ENCODE results near the gene TMEM60. TPM values are rescaled to one million over a fixed set of nuclear protein-coding genes. Genes with fewer than 3 reads are reported as not detected.

The TMEM60 gene
- total and polyA plus RNA-seq, 10 of the 15 experiments (the other 5 are each of a cell fraction or from before 2014, with no cell fraction given) = 13.2 to 94.2 (median 30.2) TPM

- TF ChIP-seq BCL3 (IDR thresholded peaks at IDR 0.05; ENCODE audit: borderline replicate concordance, insufficient read depth, low read depth, low read length, poor library complexity, severe bottlenecking) = no peak
- no peak for TF ChIP-seq YY1 (IDR thresholded peaks at IDR 0.05; ENCODE audit: low read depth, low read length)
- peak; percentile 47 for TF ChIP-seq MEF2B (IDR thresholded peaks at IDR 0.05; ENCODE audit: partially characterized antibody, poor library complexity, severe bottlenecking)
These were observed 1.9 kb upstream of the TMEM60 start (continued) for GRCh38 chr7:77800158-77800557.

- peaks cover 89% of the 10 kb centered on the region for H3K79me2 ChIP-seq (ENCODE audit: control insufficient read depth, insufficient read depth, low read length)
- ChIA-PET CTCF (interaction anchor here (0.6 to 2.2 kb wide), 7 partner anchors 13 to 173 kb away, joined by 3 to 11 read pairs (median 3); no protein-coding TSS in a partner anchor), SMC1A (ENCODE audit: uncharacterized antibody, unreplicated experiment) (interaction anchor here (0.6 to 2.0 kb wide), 6 partner anchors 38 to 136 kb away, joined by 3 to 5 read pairs (median 4); no protein-coding TSS in a partner anchor), POLR2A (interaction anchor here (0.6 to 2.0 kb wide), 2 partner anchors 41 to 101 kb away, joined by 5 to 6 read pairs; no protein-coding TSS in a partner anchor), RAD21 (ENCODE audit: unreplicated experiment) (interaction anchor here (1.1 to 1.2 kb wide), 2 partner anchors 64 to 141 kb away, joined by 3 to 5 read pairs; no protein-coding TSS in a partner anchor)
- in situ Hi-C loops (cut with MboI) (no loop called here), intact Hi-C loops (cut with micrococcal nuclease; ENCODE audit: unreplicated experiment) (loop anchor here (2.0 kb wide), 2 partner anchors 103 to 107 kb away; partner anchors contain the start of gene RSBN1L)
- peak overlapping the region; percentile 94 for H3K4me3 ChIP-seq
- 2% methylated on average over 55 of the region's 55 CpGs for WGBS (ENCODE audit: insufficient coverage, insufficient replicate concordance, low lambda C conversion rate, missing lambda C conversion rate)
- H3K27ac ChIP-seq (ENCODE audit: control insufficient read depth, insufficient read depth) = peak overlapping the region; percentile 76
- H3K36me3 ChIP-seq (ENCODE audit: control insufficient read depth in 2 of 2, insufficient read depth in 2 of 2, low read length in 1 of 2) = peaks cover 0 to 3% of the 10 kb centered on the region in 2 experiments; a peak in 1 of 4 replicates
- no peaks in the 10 kb centered on the region for H4K20me1 ChIP-seq (ENCODE audit: control insufficient read depth, insufficient read depth)
- no peak for FAIRE-seq
- no peak for DNase-seq (ENCODE audit: low read depth, low spot score)
- H2AFZ ChIP-seq (ENCODE audit: control insufficient read depth, low read depth, low read length) = peak overlapping the region; percentile 62
- no peaks in the 10 kb centered on the region for H3K27me3 ChIP-seq (replicated peaks in 1 of 2; ENCODE audit: control insufficient read depth in 2 of 2, insufficient read depth in 2 of 2, low read length in 1 of 2)
- peak; percentile 6 for ATAC-seq
- no TSS peak for BruUV-seq (replicated peaks)
- H3K9me3 ChIP-seq (replicated peaks; ENCODE audit: control insufficient read depth, insufficient read depth, low read length) = no peaks in the 10 kb centered on the region; the same call in 1 of the 3 replicates
- peaks cover 16% of the 10 kb centered on the region for H3K4me1 ChIP-seq (ENCODE audit: control insufficient read depth, insufficient read depth, low read length)
- H3K4me2 ChIP-seq (ENCODE audit: control insufficient read depth, insufficient read depth) = peak overlapping the region; percentile 83
- H3K9ac ChIP-seq (ENCODE audit: control insufficient read depth, insufficient read depth, low read length) = peak overlapping the region; percentile 79
- TF ChIP-seq TBL1XR1 (IDR thresholded peaks at IDR 0.05; ENCODE audit: low read depth, low read length) (no peak), MXI1 (IDR thresholded peaks at IDR 0.05; ENCODE audit: low read depth, low read length) (0 out of 2 replicates have a peak, but pooled peaks have one; percentile 23), PKNOX1 (IDR thresholded peaks at IDR 0.05) (0 out of 2 replicates have a peak, but pooled peaks have one; percentile 26), GATAD2B (conservative IDR thresholded peaks at IDR 0.05; ENCODE audit: low read depth) (peak; percentile 89; the same call in 1 of the 2 replicates), MEF2B (IDR thresholded peaks at IDR 0.05; ENCODE audit: partially characterized antibody, poor library complexity, severe bottlenecking) (peak; percentile 33), RCOR1 (conservative IDR thresholded peaks at IDR 0.05; ENCODE audit: low read depth, low read length) (no peak), CHD1 (IDR thresholded peaks at IDR 0.05; ENCODE audit: low read depth, low read length) (no peak), SMARCA5 (IDR thresholded peaks at IDR 0.05) (peak; percentile 7; the same call in 1 of the 2 replicates), LARP7 (IDR thresholded peaks at IDR 0.05) (no peak), MTA3 (IDR thresholded peaks at IDR 0.05; ENCODE audit: borderline replicate concordance, low read length) (no peak), RAD51 (IDR thresholded peaks at IDR 0.05) (no peak), SPI1 (IDR thresholded peaks at IDR 0.05; ENCODE audit: borderline replicate concordance, insufficient read depth, low read depth, low read length) (peak; percentile 39; the same call in 1 of the 2 replicates), NKRF (conservative IDR thresholded peaks at IDR 0.05) (0 out of 2 replicates have a peak, but pooled peaks have one; percentile 43), TARDBP (IDR thresholded peaks at IDR 0.05; ENCODE audit: borderline replicate concordance) (no peak)
These were observed 1.1 kb upstream of the TMEM60 start for GRCh38 chr7:77799078-77799964.
